GM10266 (cell line): ENCODE results near the gene GAK.
"Not testable (repeated sequence)": the region's sequence is repeated elsewhere in the genome, so short reads cannot be mapped to it uniquely, and the experiment has no call there.

Experiments used
- DNase-seq: peaks from one replicate; pipeline ENCODE4 v3.0.0; 2012; ENCODE audit errors: extremely low spot score
- TF ChIP-seq, protein P1 (sequence below): IDR thresholded peaks from 2 replicates; pipeline ENCODE4 v1.5.1; 2012; ENCODE audit warnings: mild to moderate bottlenecking, low read depth; ENCODE audit not compliant: control insufficient read depth, insufficient read depth; ENCODE audit errors: missing control alignments

GAK gene

DNA sequence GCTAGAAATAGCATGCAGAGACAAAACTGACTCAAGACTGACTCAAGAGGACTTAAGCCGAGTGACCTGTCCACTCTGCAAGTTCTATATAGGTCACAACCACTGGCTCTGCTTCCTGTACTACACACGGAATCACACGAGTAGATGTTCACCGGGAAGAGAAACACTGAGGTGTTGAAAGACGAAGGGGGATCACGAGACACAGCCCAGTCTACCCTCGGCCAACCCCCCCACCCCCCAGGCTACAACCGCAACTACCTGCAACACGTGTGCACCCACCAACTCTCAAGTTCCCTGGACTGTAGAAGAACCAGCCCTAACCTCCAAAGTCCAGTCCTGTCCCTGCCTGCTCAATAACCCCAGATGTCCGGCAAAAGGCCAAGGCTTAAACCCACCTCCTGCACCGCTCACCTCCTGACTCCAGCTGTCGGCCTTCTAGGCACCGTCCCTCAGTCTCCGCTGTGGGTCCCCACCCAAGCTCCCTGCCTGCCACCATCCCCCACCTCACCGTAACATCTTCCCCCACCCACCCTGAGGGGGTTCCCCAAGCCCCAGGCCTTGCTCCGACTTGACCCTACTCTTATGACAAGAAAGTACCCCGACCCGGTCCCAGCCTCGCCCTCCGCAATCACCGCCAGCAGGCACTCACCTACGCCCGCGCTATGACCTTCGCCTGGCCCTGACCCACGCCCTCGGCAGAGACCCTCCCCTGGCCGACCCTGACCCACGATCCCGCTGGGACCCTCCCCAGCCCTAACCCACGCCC is 739 bp downstream of the GAK start:
- DNase-seq, result no peak

DNA sequence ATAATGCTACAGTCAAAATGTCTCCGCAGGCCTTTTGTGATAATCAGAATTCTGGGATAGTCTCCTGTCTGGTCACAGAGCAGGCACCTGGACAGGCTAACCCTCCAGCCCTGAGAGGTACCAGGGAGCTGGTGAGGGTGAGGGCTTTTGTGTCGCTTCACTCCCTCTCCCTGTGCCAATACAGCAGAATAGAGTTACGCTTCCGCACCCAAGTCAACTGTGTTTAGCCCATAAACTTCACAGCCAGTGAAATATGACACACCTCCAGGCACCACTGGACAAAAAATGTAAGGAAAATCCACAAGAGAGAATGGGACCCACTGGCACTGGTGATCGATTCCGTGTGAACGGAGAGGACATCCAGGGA is 1.3 kb downstream of the GAK start:
- DNase-seq, result no peak
- TF ChIP-seq, protein P1, sequence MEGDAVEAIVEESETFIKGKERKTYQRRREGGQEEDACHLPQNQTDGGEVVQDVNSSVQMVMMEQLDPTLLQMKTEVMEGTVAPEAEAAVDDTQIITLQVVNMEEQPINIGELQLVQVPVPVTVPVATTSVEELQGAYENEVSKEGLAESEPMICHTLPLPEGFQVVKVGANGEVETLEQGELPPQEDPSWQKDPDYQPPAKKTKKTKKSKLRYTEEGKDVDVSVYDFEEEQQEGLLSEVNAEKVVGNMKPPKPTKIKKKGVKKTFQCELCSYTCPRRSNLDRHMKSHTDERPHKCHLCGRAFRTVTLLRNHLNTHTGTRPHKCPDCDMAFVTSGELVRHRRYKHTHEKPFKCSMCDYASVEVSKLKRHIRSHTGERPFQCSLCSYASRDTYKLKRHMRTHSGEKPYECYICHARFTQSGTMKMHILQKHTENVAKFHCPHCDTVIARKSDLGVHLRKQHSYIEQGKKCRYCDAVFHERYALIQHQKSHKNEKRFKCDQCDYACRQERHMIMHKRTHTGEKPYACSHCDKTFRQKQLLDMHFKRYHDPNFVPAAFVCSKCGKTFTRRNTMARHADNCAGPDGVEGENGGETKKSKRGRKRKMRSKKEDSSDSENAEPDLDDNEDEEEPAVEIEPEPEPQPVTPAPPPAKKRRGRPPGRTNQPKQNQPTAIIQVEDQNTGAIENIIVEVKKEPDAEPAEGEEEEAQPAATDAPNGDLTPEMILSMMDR, result no peak

More for the DNA sequence above, 739 bp downstream of the GAK start:
- TF ChIP-seq, protein P1, result no peak

GRCh38 chr4:930028-930551 is 2.0 kb downstream of the GAK start:
- TF ChIP-seq, protein P1, result no peak
- DNase-seq, result no peak

DNA sequence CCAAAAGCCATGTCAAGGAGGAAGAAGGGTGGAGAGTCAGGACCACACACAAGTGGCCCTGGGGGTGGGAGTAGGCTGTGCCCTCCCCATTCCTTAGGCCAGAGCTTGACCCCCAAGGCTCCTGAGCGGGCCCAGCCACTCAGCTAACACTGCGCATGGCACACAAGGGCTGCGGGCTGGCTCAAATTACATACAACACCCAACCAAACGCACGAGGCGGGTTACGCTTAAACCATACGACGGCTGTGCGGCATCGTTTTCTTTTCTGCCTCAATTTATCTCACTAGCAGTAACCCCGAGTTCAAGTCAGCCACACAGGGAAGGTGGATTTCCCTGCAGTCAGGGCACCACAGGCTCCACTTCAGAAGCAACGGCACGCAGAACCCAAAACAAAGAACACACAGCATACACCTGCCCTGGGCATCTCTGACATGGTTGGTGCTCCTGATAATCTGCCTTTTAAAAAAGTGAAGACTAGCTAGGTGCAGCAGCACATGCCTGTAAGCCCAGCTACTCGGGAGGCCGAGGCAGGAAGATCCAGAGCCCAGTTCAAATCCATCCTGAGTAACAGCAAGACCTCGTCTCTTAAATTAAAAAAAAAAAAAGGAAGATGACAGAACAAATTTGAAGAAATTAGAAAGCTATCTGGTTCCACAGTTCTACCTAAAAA is 2.9 kb downstream of the GAK start:
- DNase-seq, result no peak
- TF ChIP-seq, protein P1, result no peak

- DNase-seq, result not testable (repeated sequence)
These were observed 4.5 kb downstream of the GAK start for GRCh38 chr4:927566-927965.

- no peak for DNase-seq
- TF ChIP-seq, protein P1, result no peak
These were observed 5.6 kb downstream of the GAK start for GRCh38 chr4:926538-926937.

DNA sequence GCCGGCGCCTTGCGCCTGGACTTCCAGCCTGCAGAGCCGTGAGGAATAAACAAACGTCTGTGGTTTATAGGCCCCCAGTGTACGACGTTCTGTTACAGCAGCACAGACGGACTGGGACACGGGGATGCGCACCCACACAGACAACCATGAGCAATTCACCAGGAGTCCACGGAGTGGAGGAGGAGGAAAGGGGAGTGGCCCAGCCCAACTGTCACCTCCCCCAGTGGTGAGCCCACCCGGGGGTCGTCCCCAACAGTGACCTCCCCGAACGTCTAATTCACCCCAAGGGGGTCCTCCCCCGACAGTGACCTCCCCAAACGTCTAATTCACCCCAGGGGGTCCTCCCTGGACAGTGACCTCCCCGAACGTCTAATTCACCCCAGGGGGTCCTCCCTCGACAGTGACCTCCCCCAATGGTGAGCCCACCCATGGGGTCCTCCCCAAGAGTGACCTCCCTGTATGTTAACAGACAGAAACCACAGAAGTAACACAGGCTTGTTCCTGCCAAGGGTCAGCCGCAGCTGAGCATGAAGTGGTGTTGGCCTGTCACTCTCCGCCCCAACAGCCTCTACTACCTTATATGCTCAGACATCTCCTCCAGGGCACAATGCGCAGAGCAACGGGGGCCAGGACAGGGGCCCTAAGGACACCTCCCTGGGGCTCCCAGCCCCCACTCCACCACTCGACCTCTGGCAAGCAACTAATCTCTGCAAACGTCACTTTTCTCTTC is 6.2 kb downstream of the GAK start:
- TF ChIP-seq, protein P1, result no peak
- no peak for DNase-seq
